Activated CD4-positive, alpha-beta T cell treated with anti-CD3 and anti-CD28 coated beads for 1 hour (primary cell): Measurements from ENCODE around the gene GLRA2.

Source experiments
- DNase-seq: peaks from one replicate; pipeline ENCODE4 v3.0.0-alpha.2; 2020

Gene GLRA2

DNA sequence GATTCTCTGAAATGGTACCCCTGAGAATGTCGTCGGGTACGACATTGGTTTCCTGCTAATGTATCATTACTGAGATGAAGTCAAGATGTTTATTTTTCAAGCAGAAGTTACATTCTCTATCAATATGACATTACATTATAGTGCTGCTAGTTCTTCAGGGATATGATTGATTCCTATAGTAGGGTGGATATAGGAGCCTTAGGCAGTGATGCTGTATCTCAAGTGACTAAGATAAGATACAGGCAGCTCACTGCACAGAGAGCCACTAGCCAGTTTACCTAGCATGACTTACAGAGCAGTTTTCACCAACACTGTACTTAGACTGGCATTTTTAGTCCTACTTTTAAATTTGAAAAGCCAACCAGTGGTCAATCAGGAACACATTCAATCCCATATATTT lies 188.6 kb downstream of the GLRA2 start:
- DNase-seq, result no peak

DNA sequence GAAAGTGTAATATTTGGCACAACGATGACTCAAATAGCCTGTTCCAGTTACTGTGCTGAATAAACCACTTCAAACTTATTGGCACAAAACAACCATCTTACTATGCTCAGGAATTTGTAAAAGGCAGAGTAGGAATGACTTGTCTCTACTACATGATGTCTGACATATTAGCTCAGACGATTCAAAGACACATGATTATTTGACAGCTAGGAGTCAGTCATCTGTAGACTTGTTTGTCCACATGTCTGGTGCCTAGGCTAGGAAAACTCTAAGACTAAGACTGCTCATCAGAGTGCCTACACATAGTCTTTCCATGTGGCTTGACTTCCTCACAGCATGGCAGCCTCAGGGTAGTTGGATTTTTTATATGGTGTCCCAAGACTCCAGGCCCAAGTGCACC lies 189.1 kb downstream of the GLRA2 start:
- DNase-seq, result no peak

DNA sequence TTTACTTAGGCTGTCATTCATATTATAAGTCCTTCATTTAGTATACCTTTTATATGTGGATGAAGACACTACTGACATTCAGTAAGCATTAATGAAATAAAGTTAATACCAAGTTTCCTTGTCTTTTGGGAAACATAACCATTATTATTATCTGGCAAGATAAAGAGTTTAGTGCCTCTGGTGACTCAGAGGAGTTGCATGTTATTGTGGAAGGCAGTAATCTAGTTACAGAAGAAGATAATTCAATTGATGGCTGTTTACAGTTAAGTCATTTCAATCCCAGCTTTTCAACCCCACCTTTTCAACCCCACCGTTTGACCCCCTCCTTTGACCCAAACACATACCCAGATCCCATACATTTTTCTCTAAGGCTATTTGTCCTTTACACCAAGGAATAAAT lies 199.7 kb downstream of the GLRA2 start:
- no peak for DNase-seq

DNA sequence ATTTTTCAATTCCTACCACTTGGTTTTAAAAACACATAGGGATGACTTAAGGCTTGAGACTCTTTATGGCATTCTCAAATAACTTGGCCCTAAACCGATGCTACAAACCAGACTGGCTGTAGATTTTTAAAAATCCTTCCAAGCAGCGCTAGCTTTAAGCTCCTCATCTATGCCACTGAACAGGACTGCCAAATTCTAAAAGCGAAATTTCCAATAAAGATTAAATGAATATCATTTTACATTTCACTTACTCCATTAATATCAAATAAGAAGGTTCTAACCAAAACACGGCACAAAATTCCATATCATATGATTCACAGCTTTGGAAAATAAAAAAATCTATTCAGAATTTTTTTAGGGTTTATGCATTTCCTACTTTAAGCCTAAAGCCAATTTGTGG lies 209.3 kb downstream of the GLRA2 start:
- no peak for DNase-seq

DNA sequence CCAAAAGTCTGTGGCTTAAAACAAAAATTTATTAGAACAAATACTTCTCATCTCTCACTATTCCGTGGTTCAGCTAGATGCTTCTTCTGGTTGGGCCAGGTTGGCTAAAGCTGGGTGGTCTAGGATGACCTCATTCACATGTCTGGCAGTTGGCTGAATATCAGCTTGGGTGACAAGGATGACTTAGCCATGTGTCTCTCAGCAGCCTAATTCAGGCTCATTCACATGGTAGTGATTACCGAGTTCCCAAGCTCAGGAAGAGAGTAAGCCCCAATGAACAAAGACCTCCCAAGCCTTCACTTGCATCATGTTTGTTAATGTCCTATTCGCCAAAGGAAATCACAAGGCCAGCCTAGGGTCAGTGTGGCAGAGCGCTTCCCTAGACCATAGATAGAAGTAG lies 224.1 kb downstream of the GLRA2 start:
- no peak for DNase-seq

DNA sequence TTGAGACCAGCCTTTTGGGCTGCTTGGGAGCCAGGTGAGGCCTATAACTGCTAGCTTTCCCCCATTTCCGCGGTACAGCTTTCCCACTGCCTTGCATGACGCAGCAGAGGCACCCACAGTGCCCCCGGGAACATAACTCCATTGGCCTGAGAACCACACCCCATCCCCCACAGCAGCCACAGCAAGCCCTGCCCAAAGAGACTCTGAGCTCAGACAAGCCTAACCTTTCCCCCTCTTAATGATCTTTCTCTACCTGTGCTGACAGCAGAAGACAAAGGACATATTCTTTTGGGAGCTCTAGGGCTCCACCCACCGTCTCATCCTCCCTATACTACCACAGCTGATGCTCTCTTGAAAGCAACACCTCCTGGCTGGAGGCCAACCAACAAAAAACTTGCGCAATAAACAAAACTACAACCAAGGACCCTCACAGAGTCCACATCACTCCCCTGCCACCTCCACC lies 228.7 kb downstream of the GLRA2 start:
- DNase-seq, result no peak

DNA sequence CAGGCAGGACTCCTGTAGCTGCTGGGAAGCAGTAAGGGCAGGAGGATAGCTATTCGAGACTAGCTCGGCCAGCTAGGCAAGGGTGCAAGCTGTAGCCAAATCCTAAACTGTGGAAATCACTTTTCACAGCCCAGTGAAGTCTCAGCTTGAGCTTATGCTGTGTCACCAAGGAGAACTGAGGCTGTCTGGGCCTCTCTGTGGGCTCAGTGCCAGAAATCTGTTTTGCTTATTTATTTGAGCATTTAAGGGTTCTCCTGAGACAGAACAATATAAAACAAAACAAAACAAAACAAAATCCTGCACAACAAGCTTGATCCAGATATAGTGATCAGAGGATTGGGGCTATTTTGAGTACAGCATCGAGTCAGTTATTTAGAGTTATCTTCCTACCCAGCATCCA lies 246.1 kb downstream of the GLRA2 start:
- DNase-seq, result no peak

DNA sequence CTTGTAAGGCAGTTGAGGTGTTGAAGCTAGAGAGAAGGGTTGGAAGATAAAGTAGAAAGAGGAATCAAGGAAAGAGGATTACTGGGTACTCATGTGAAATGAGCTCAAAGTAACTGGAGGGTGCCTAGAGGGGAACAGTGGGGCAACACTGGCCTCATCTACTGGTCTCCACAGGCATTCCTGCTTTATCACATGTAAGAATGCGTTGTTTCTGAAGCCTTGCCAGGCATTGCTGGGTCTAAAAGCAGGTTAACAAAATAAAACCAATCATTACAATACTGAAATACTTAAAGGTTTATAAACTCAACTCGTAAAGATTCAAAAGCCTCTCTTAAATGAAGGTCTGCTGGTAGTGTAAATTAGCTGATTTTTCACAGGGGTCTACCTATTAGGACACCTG lies 247.6 kb downstream of the GLRA2 start:
- no peak for DNase-seq

DNA sequence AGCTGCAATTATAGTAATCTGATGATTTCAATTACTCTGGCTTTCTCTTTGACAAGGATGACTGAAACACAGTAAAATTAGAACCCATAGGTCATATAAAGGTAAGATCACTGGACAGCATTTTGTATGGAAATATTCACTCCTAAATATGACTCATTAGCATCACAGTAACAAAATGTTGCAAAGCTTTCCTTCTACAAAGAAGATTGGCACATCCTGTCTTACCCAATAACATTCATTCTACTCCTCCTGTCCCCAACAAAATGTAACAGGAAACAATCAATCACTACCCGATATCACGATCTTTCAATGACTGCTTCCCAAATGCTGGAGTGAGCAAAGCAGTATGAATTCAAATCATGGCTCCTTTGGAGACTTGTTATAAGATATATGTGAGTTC lies 248.2 kb downstream of the GLRA2 start:
- no peak for DNase-seq

DNA sequence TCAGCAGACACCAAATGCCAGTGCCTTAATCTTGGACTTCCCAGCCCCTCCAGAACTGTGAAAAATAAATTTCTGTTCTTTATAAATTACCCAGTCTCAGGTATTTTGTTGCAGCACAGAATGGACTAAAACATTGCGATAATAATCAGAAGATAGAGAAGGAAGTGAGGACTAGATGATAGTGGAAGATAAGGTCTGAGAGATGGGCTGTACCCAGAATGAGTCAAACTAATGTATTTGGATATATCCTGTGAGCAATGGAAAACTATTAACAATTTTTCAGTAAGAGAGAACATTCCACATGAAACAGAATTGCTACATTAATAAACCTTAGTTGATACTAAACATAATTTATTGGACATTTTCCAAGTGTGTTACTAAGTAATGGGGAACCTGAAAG lies 250.2 kb downstream of the GLRA2 start:
- DNase-seq, result no peak
